22Rv1 (cell line): ENCODE results near the gene RLF.

Experiments used
- CTCF ChIP-seq: fragments of 450-650 bp; IDR thresholded peaks from 2 replicates; pipeline ENCODE4 v1.5.1; 2017; ENCODE audit warnings: mild to moderate bottlenecking
- ZFX ChIP-seq: fragments of 450-650 bp; IDR thresholded peaks from 2 replicates; pipeline ENCODE4 v1.6.1; 2017; ENCODE audit warnings: antibody characterized with exemption, borderline replicate concordance

DNA sequence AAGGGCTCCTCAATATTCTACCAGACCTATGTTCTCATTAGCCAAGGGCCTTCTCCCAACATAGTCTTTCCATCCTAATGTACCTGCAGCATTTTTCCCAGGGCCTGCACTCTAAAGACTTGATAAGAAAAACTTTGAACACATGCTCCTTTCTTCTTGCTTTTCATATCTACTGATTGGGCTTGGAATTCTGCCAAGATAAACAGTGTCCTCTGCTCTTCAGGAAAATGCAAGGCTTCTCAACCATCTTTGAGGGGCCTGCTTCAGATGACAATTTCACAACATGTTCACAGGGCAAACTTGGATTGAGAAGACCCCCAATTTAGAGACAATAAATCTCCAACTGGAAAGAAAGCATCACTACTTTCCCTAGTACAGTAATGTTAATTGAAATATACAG, 38.3 kb upstream of the RLF start:
- no peak for TF ChIP-seq CTCF
- no peak for TF ChIP-seq ZFX
